Measurements from ENCODE around the gene DCAF7.

The DCAF7 gene, protein sequence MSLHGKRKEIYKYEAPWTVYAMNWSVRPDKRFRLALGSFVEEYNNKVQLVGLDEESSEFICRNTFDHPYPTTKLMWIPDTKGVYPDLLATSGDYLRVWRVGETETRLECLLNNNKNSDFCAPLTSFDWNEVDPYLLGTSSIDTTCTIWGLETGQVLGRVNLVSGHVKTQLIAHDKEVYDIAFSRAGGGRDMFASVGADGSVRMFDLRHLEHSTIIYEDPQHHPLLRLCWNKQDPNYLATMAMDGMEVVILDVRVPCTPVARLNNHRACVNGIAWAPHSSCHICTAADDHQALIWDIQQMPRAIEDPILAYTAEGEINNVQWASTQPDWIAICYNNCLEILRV

DNA sequence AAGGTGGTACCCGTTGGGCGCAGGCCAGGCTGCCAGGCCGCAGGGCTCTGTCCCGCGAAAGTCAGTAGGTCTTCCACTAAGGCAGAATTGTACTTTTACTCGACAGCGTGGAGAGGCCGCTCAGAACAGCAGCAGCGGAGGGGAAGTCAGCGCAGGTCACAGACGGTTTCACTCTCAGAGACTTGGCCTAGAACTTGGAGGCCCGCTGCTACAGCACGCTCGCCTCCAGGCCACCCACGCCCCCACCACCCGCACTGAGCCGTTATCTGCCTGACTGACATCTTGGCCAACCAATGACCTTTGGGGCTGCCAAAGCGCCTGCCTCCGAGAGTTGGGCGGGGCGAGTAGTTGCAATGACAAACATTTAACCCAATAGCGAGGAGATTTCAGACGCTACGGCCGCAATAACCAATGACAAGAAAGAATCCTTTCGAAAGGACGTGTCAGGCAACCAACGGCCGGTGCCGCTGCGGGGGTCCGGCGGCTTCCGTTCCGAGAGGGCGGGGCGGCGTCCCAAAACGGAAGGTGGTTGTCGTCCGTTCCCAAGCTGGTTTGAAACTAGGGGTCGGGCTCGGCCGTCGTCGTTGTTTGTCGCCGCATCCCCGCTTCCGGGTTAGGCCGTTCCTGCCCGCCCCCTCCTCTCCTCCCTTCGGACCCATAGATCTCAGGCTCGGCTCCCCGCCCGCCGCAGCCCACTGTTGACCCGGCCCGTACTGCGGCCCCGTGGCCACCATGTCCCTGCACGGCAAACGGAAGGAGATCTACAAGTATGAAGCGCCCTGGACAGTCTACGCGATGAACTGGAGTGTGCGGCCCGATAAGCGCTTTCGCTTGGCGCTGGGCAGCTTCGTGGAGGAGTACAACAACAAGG is at the start of gene DCAF7:
Gene DCAF7 (plus strand): TSS at position 532 of the 871 bp plus-strand sequence. CDS start 201 bp downstream, at position 733.
- peak; percentile 94 to 99 (median 98) for DNase-seq

DNA sequence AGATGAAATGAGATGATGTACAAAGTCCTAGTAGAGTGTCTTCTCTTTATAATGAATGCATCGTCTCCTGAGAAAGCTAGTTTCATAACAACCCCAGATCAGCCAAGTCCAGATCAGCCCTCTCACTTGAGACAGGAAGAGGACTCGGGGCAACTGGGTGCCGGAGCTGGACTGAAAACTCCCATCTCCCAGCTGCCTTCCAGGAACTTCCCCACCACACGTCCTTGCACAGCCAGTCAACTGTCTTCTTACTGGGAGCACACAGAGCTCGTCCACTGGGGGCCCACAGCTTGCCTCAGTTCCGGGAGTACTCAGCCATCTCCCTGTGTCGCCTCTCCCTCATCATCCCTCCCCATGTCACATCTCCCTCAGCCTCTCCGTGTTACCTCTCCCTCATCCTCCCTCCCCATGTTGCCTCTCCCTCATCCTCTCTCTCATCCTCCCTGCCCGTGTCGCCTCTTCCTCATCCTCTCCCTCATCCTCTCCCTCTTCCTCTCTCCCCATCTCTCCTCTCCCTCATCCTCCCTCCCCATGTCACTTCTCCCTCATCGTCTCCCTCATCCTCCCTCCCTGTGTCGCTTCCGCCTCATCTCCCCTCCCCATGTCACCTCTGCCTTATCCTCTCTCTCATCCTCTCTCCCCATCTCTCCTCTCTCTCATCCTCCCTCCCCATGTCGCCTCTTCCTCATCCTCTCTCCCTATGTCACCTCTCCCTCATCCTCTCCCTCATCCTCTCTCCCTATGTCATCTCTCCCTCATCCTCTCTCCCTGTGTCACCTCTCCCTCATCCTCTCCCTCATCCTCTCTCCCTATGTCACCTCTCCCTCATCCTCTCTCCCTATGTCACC is 49.5 kb upstream of the DCAF7 start:
- DNase-seq, result no peak

DNA sequence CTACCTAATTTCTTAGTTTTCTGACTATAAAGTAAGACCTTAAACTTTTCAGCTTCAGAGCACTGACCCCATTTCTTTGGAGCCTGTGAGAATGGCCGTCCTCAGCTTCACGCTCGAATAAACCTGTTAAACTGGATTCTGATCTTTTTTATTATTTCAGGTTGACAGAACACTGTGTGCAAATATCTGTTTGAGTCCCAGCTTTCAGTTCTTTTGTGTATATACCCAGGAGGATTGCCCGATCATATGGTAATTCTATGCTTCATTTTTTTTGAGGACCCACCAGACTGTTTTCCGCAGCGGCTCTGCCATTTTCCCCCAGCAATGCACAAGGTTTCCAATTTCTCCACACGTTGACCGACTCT is 47.0 kb upstream of the DCAF7 start:
- DNase-seq, result no peak

DNA sequence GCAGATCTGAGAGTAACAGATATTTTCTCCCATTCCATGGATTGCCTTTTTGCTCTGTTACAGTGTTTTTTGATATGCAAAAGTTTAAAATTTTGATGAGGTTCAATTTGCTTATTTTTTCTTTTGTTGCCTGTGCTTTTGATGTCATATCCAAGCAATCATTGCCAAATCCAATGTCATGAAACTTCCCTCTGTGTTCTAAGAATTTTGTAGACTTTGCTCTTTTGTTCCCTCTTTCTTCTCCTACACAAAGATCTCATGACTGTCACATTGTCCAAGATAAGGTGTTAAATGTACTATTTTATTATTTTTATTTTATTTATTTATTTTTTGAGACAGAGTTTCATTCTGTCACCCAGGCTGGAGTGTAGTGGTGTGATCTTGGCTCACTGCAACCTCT is 46.0 kb upstream of the DCAF7 start:
- DNase-seq, result no peak

DNA sequence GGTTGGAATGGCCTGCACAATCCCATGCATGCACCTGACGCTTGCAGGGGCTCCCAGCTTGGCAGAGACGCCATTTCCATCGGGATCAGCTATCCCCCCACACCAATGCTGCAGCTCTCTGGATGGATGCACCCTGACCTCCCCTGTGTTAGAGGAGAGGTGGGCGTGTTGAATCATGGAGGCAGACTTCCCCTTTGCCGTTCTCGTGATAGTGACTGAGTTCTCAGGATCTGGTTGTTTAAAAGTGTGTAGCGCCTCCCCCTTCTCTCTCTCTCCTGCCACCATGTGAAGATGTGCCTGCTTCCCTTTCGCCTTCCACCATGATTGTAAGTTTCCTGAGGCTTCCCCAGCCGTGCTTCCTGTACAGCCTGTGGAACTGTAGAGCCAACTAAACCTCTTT is 44.9 kb upstream of the DCAF7 start:
- DNase-seq, result no peak

DNA sequence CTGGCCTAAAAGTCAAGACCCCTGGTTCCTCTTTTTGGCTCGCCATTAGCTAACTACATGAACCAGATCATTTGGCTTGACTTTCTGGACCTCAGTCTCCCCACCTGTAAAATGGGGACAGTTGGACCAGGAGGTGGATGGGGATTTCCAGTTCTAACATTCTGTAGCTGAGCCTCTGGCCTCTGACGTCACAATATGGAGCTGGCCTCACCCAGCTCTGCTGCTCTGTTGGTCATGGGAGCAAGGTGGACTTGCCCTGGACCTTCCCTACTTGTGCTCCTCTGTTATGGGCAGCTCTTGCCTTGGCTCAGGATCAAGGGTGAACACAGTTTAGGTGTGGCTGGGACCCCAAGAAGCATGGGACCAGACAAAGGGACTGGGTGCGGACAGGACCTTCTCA is 43.6 kb upstream of the DCAF7 start:
- DNase-seq, result no peak

DNA sequence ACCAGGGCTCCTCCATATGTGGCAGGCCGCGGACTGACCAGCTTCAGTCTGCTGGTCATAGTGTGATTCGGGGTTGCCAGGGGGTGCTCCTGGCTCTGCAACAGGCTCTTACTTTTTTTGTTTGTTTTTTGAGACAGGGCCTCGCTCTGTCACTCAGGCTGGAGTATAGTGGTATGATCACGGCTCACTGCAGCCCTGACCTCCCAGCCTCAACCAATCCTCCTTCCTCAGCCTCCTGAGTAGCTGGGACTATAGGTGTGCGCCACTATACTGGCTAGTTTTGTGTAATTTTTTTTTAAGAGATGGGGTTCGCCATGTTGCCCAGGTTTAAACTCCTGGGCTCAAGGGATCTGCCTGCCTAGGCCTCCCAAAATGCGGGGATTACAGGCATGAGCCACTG is 38.9 kb upstream of the DCAF7 start:
- DNase-seq, result no peak

DNA sequence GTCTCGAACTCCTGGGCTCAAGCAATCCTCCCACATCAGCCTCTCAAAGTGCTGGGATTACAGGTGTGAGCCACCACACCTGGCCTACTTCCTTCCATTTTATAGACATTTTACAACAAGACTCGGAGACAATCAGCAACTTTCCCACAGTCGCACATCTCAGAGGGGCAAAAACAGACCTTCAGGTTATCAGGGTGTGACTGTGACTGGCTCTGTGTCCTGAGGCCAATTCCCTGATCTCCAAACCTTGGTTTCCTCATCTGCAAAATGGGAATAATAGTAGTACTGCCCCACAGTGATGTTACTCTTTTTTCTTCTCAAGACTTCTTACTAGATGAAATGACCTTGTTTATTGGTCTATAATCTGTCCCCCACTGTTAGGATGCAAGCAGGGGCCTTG is 37.9 kb upstream of the DCAF7 start:
- no peak for DNase-seq

DNA sequence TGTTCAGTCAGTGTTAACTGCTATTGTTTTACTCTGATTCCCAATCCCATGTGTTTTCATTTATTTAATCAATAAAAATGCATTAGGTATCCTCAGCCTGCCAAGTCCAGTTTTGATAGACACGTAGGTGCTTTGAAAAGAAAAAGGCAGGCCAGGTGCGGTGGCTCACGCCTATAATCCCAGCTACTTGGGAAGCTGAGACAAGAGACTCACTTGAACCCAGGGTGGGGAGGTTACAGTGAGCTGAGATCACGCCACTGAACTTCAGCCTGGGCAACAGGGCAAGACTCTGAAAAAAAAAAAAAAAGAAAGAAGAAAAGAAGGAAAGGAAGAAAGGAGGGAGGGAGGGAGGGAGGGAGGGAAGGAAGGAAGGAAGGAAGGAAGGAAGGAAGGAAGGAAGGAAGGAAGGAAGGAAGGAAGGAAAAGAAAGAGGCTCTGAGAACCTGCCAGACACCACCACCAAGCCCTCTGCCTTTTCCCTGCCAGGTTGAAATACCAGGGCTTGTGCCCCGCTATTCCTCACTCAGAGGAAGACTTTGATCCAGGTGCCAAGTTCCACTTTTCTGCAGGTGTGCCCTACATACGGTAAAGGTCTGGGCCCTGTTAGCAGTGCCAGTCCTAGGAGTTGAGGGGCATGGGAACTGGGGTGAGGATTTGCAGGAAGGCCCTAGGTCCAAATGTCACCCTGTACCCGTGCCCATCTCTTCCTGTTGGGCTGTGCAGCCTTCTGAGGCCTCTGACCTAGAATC is 37.2 kb upstream of the DCAF7 start:
- no peak for DNase-seq

DNA sequence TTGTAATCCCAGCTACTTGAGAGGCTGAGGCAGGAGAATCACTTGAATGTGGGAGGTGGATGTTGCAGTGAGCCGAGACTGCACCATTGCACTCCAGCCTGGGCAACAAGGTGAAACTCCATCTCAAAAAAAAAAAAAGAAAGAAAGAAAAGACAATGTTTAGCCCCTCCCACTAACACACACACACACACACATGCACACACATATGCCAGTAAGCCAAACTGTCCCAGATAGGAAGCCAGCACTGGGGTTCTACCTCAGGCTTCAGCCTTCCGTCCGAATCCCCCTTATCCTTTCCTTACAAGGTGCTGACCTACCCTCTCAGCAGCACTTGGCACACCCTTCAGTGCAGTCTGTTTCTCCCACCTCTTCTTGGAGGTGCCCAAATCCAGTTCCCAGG is 35.8 kb upstream of the DCAF7 start:
- DNase-seq, result no peak

DNA sequence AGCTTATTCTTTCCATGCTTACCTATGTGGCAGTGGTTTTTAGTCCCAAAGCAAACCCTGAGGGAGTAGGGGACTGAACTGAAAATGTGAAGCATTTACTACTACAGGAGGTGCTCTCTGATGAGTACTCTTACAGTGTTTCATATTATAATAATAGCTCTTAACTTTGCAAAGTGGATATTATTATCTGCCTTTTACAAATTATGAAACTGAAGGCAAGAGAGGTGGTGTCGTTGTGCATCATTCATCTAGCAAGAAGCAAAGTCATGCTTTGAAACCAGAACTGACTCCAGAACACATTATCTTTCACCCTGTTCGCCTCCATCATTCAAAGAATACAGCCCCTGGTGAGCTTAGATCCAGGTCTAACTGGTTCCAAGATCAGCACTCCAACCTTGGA is 35.3 kb upstream of the DCAF7 start:
- no peak for DNase-seq

DNA sequence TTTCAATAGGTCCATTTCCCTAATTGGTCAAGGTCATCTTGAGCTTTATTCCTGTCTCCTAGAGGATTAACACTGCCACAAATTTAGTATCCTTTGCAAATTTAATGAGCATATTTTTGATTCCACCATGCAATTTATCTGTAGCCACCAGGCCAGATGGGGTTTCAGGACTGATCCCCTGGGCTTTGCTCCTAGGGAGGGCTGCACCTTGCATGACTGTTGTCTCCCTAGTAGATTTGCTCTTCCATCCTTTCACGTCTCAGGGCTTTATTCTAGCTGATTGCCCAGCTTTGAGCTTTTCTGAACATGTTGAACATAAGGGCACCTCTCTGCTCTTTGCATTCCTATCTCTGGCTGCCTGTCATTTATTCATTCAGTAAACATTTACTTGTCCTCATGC is 34.9 kb upstream of the DCAF7 start:
- DNase-seq, result no peak

DNA sequence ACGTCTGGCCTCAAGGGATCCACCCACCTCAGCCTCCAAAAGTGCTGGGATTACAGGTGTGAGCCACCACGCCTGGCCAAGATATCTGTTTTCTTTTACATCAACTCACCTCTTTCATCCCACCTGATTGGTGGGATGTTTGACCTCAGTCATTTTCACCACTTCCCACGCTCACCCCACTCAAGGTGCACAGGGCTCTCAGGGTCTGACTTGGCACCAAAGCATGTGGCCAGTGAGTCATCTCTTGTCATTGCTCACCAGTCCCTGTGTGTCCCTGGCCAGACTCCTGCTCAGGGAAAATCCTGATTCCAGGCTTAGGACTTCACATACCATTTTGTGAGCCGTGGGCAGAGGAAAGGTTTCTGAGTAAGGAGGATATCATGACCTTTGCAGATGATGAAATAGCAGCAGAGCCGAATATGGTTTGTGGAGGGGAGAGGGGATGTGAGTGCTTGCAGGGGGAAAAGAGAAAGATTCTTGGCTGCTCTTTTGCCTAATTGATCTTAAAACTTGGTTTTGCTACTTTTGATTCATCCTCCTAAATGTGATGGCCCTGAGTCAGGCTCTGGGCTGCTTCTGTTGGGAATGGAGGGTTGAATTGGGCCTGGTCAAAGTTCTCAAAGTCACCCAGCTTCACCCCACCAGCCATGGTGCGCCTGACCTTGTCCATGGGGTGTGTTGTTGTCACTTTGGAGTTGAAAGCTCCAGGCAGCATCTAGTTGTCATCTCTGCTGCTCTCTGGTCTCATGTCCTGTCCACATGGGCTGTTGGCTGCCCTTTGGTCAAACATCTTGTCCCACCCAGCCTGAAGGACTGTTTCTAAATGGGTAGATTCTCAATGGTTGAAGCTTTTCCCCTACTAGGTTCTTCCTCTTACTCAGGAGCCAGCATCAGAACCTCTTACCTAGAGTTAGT is 33.1 kb upstream of the DCAF7 start:
- no peak for DNase-seq

DNA sequence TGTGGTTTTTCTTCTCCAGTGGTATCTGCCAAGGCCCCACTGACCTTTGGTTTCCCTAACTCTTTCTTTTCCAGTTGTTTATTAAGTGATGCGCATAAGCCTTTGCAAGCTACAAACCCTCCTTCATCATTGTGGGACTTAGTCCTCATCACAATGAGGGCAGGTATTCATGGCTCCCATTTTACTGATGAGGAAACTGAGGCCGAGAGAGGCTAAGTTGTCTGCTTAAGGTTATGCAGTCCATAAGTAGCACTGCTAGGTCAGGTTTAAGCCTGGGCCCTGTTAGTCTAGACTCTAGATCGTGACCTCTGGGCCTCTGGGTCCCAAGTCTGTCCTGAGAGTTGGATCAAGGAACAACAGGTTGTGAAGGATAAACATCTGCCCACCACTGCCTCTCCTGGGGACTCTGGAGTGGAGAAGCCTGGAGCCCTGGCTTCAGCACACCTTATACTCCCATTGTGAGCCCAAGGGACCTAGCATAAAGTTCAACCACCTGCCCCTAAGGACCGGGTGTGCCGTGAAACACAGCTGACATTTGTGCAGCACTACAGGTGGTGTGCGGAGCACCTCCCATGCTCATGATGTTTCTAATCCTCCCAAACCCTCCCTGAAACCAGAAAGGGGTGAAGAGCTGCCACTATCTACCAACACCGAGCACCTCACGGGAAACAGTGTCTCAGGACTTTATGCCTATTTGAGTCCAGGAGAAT is 32.3 kb upstream of the DCAF7 start:
- DNase-seq, result no peak

DNA sequence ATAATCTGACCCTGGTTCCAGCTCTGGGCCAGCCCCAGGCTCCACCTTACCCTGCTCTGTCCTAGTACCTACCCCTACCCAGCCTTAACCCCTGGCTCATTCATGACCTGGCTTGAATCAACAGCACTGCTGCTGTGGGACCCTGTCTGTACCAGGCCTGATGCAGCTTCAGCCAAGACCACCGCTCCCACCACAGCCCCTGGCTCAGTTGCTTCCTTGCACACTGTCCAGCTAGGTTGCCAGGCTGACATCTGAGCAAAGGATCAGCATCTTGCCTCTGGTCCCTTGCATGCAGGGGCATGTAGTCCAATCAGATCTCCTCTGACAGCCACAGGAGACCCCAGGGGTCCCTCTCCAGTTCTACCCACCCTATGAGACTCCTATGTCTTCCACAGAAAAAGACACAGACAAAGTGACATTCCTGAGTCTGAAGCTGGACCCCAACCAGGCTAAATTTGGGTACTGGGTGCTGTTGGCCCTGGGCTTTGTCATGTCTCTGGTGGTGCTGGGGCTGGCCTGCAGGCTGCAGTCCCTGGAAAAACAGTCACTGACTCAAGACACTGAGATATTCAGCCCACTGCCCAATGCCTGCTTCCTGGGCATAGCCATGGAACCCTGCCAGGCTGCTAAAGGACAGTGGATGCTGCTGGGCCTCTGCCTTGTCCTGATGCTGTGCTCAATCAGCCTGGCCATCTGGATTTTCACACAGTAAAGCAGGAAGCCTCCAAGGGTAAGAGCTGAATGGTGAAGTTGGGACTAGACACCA is 31.0 kb upstream of the DCAF7 start:
- DNase-seq, result no peak

DNA sequence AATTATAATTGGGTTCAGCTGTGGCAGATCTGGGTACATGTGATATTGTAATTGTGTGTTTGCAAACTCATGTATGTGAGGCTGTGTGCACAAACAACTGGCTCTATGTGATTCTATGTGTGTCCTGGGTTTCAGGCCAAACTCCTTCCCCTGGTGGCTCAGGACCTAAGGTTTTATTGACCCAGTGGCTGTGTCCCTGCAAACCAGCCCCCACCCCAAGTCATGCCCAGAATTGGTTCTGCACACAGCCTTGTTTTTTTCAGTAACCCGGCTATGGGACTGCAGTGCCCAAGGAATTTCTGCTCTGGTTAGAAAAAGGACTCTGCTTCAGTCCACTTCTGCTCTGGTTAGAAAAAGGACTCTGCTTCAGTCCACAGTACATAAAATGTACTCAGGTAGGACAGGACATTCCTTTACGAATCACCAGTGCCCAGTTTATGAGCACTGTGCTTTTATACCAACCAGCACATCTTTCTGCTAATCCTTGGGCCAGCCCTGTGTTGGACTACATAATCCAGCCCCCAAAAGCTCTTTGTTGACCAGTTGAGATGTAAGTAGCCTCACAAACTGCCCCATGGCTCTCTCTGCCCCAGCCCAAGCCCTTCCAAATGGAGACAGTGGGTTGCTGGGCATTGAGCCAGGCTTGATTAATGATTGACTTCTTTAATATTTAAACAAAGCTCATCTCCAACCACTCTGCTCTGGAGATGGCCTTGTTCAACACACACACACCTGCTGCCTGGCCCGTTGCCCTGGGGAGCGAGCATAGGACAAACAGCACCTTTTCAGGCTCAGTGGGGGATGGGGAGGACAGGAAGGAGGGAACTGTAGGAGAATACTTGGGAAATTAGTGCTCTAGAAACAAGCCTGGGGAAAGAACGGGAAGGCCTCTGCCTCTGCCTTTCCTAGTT is 30.1 kb upstream of the DCAF7 start:
- DNase-seq, result no peak

DNA sequence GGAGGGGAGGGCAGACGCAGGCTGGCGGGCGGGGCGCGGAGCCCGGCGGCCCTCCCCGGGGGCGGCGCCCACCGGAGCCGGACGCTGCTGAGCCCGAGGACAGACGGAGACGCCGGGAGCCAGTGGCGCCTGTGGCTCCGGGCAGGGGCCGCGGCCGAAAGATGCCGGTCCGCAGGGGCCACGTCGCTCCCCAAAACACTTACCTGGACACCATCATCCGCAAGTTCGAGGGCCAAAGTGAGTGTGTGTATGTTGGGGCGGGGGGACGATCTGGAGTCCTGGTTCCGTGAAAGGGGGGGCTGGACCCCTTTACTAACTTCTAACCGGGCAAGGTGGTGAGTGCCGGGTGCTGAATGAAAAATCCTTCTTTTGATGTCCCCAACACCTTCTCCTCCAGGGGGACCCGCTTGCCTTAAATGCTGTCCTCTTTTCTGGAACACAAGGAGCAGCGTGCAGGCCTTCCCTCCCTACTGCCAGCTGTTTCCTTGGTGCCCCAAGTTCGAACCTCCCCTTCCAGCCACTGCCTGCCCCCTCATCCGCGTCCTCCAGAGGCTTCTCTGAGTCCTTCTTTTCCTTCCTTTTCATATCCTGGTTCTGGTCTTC is 26.9 kb upstream of the DCAF7 start, which contains the start of gene KCNH6:
Gene KCNH6 (plus strand): TSS at position 106 of the 603 bp plus-strand sequence. CDS start 56 bp downstream, at position 162.
- DNase-seq, result no peak

DNA sequence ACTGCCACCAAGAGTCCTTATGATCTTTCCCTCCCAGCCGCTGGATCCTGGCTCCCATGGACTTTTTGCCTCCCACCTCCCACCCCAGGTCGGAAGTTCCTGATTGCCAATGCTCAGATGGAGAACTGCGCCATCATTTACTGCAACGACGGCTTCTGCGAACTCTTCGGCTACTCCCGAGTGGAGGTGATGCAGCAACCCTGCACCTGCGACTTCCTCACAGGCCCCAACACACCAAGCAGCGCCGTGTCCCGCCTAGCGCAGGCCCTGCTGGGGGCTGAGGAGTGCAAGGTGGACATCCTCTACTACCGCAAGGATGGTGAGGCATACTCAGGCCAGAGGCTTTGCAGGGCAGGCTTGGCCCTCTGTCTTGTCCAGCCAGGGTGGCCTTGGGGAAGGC is 26.2 kb upstream of the DCAF7 start:
- DNase-seq, result no peak

Data from stimulated activated naive CD4-positive, alpha-beta T cell (primary cell).